Measurements from ENCODE around the gene EPS15.

GRCh38 chr1:51421964-51422363 lies 97.1 kb downstream of the EPS15 start:
- TF ChIP-seq CTCF (IDR thresholded peaks at IDR 0.05) (no peak), POLR2AphosphoS5 (IDR thresholded peaks at IDR 0.05) (no peak), POLR2A (IDR thresholded peaks at IDR 0.05) (no peak)

Measured in stomach (tissue), 4 donors.